Sigmoid colon (tissue), 4 donors: Measurements from ENCODE around the gene PRG3.

ENCODE experiments used
- EP300 ChIP-seq, 4 donors: sonication (generic); formaldehyde crosslinking; IDR thresholded peaks; one replicate each; pipeline ENCODE4 v1.6.1; 2017; ENCODE audit warnings: antibody characterized with exemption in 4 of 4
- POLR2A ChIP-seq, 2 donors: fragments of 450-650 bp; IDR thresholded peaks; one replicate each; pipeline ENCODE4 v1.6.1; 2016; ENCODE audit warnings: antibody characterized with exemption in 2 of 2, mild to moderate bottlenecking in 2 of 2, moderate library complexity in 2 of 2

GRCh38 chr11:57368106-57368844 lies 12.7 kb downstream of the PRG3 start:
- TF ChIP-seq EP300 (IDR thresholded peaks at IDR 0.05) (no peak), POLR2A (IDR thresholded peaks at IDR 0.05) (no peak)
